ENCODE data around the gene PNMA6E. TPM values are rescaled to one million over a fixed set of nuclear protein-coding genes. Genes with fewer than 3 reads are reported as not detected.

The PNMA6E gene
- total and polyA plus RNA-seq, 2 experiments from 2014 or later, result not detected

DNA sequence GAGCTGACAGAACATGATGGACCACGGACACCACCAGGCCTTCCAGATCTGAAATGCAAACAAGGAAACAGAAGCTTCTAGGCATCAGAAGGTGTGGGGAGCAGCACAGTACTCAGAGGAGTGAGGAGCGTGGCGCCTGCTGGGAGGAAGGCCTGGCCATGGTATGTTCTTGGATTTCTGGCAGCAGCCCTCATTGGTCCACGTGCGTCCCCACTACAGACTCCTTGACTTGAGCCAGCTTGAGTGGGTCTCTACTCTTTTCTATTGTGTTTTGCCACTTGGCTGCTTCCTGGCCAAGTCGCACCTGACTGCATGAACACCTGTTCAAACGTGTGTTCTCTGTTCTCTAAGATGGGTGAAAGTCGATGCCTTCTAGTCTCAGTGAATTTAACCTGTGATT, 49.2 kb downstream of the PNMA6E start (continued):
- no peak for TF ChIP-seq ETS1 (IDR thresholded peaks at IDR 0.05)
- TF ChIP-seq REST (IDR thresholded peaks at IDR 0.05; ENCODE audit: unreplicated experiment), result no peak
- no peak for TF ChIP-seq POLR2AphosphoS5 (IDR thresholded peaks at IDR 0.05; ENCODE audit: low read depth)
- TF ChIP-seq ZNF114 (CRISPR knock-in tag; IDR thresholded peaks at IDR 0.05), result no peak

GRCh38 chrX:153349952-153350351, 51.2 kb downstream of the PNMA6E start:
- Mint-ChIP-seq H3K4me3 (no peak overlapping the region), H3K27me3 (ENCODE audit: insufficient read depth, low read depth, poor library complexity) (no peaks in the 10 kb centered on the region), H3K4me1 (peaks cover 13% of the 10 kb centered on the region), H3K27ac (no peak overlapping the region), H3K9me3 (no peaks in the 10 kb centered on the region), H3K36me3 (ENCODE audit: low read depth) (peaks cover 31% of the 10 kb centered on the region)
- no peak overlapping the region for H2AFZ ChIP-seq
- DNase-seq (ENCODE audit: low spot score), result no peak
- no peaks in the 10 kb centered on the region for H3K9me2 ChIP-seq (ENCODE audit: insufficient read depth)
- no peak overlapping the region for H3K4me2 ChIP-seq
- H3K27ac ChIP-seq (ENCODE audit: low read depth), result no peak overlapping the region
- H3K36me3 ChIP-seq (ENCODE audit: insufficient read depth), result no peaks in the 10 kb centered on the region
- H3K4me3 ChIP-seq, result no peak overlapping the region
- no peaks in the 10 kb centered on the region for H3K27me3 ChIP-seq (ENCODE audit: insufficient read depth)
- H3K79me2 ChIP-seq (replicated peaks; ENCODE audit: insufficient read depth), result no peaks in the 10 kb centered on the region
- no peaks in the 10 kb centered on the region for H3F3A ChIP-seq (replicated peaks; ENCODE audit: low read depth)
- no peak for ATAC-seq
- H4K20me1 ChIP-seq (replicated peaks; ENCODE audit: insufficient read depth), result no peaks in the 10 kb centered on the region
- no peaks in the 10 kb centered on the region for H3K4me1 ChIP-seq (ENCODE audit: insufficient read depth)
- no peak for TF ChIP-seq CTCF (conservative IDR thresholded peaks at IDR 0.05; ENCODE audit: low read depth in 2 of 2)
- no peak for TF ChIP-seq JUNB (IDR thresholded peaks at IDR 0.05; ENCODE audit: unreplicated experiment)
- no peak for TF ChIP-seq POLR2AphosphoS5 (IDR thresholded peaks at IDR 0.05; ENCODE audit: low read depth)
- TF ChIP-seq, protein P1, sequence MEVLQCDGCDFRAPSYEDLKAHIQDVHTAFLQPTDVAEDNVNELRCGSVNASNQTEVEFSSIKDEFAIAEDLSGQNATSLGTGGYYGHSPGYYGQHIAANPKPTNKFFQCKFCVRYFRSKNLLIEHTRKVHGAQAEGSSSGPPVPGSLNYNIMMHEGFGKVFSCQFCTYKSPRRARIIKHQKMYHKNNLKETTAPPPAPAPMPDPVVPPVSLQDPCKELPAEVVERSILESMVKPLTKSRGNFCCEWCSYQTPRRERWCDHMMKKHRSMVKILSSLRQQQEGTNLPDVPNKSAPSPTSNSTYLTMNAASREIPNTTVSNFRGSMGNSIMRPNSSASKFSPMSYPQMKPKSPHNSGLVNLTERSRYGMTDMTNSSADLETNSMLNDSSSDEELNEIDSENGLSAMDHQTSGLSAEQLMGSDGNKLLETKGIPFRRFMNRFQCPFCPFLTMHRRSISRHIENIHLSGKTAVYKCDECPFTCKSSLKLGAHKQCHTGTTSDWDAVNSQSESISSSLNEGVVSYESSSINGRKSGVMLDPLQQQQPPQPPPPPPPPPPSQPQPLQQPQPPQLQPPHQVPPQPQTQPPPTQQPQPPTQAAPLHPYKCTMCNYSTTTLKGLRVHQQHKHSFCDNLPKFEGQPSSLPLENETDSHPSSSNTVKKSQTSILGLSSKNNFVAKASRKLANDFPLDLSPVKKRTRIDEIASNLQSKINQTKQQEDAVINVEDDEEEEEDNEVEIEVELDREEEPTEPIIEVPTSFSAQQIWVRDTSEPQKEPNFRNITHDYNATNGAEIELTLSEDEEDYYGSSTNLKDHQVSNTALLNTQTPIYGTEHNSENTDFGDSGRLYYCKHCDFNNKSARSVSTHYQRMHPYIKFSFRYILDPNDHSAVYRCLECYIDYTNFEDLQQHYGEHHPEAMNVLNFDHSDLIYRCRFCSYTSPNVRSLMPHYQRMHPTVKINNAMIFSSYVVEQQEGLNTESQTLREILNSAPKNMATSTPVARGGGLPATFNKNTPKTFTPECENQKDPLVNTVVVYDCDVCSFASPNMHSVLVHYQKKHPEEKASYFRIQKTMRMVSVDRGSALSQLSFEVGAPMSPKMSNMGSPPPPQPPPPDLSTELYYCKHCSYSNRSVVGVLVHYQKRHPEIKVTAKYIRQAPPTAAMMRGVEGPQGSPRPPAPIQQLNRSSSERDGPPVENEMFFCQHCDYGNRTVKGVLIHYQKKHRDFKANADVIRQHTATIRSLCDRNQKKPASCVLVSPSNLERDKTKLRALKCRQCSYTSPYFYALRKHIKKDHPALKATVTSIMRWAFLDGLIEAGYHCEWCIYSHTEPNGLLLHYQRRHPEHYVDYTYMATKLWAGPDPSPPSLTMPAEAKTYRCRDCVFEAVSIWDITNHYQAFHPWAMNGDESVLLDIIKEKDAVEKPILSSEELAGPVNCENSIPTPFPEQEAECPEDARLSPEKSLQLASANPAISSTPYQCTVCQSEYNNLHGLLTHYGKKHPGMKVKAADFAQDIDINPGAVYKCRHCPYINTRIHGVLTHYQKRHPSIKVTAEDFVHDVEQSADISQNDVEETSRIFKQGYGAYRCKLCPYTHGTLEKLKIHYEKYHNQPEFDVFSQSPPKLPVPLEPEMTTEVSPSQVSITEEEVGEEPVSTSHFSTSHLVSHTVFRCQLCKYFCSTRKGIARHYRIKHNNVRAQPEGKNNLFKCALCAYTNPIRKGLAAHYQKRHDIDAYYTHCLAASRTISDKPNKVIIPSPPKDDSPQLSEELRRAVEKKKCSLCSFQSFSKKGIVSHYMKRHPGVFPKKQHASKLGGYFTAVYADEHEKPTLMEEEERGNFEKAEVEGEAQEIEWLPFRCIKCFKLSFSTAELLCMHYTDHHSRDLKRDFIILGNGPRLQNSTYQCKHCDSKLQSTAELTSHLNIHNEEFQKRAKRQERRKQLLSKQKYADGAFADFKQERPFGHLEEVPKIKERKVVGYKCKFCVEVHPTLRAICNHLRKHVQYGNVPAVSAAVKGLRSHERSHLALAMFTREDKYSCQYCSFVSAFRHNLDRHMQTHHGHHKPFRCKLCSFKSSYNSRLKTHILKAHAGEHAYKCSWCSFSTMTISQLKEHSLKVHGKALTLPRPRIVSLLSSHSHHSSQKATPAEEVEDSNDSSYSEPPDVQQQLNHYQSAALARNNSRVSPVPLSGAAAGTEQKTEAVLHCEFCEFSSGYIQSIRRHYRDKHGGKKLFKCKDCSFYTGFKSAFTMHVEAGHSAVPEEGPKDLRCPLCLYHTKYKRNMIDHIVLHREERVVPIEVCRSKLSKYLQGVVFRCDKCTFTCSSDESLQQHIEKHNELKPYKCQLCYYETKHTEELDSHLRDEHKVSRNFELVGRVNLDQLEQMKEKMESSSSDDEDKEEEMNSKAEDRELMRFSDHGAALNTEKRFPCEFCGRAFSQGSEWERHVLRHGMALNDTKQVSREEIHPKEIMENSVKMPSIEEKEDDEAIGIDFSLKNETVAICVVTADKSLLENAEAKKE (CRISPR knock-in tag; IDR thresholded peaks at IDR 0.05), result no peak
- TF ChIP-seq CREB1 (CRISPR knock-in tag; IDR thresholded peaks at IDR 0.05; ENCODE audit: low read depth), result no peak
- TF ChIP-seq STAT1 (IDR thresholded peaks at IDR 0.05; ENCODE audit: unreplicated experiment), result no peak
- no peak for TF ChIP-seq EZH2phosphoT487 (IDR thresholded peaks at IDR 0.05; ENCODE audit: unreplicated experiment)
- no peak for TF ChIP-seq ZNF114 (CRISPR knock-in tag; IDR thresholded peaks at IDR 0.05)
- TF ChIP-seq ZNF331 (CRISPR knock-in tag; IDR thresholded peaks at IDR 0.05; ENCODE audit: low read depth), result no peak
- no peak for TF ChIP-seq NANOG (IDR thresholded peaks at IDR 0.05; ENCODE audit: borderline replicate concordance)
